ENCODE data around the gene SERPINB4.

Gene SERPINB4

DNA sequence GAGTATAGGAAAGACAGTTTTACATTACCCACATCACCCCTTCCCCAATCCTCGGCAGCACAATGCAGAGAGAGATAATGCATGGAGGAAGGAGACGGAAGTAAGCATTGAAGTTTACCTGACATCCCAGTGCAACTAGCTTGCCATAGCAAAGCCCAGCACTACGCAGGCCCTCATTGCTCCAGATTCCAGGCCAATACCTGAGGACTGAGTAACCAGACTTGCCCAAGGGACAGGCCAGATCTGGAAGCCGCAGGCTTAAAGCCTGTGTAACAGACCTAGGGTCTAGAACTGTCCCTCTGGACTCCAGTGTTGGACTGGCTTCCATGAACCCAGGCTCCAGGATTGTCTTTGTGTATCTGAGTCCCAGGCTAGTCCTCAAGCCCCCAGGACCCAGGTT is 17.6 kb downstream of the SERPINB4 start:
- no peak for DNase-seq (ENCODE audit: low spot score)

DNA sequence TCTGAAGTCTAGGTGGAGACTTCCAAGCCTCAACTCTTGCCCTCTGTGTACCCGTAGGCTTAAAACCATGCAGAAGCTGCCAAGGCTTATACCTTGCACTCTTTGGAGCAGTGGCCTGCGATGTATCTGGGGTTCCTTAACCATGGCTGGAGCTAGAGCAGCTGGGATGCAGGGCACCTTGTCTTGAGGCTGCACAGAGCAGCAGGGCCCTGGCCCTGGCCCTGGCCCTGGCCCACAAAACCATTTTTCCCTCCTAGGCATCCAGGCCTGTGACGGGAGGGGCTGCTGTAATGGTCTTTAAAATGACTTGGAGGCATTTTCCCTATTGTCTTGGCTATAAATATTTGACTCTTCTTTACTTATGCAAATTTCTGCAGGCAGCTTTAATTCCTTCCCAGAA is 19.2 kb downstream of the SERPINB4 start:
- DNase-seq (ENCODE audit: low spot score): no peak

DNA sequence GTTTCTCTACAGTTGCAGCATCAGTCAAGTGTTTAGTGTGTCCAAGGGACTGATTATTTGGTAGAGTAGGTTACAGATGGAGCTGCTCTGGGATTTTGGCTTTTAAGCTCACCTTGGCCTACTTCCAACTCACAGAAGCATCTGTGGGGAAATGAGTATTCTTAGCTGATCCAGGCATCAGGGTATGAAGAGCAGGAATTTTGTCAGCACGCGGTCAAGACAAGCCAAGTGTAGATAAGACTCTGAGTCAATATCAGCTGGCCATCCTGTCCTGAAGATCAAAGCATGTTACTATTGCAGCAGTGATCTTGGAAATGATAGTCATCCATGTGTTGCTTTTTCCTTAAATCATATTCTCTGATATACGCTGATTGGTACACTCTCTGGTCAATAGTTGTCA is 24.4 kb downstream of the SERPINB4 start:
- no peak for DNase-seq (ENCODE audit: low spot score)

DNA sequence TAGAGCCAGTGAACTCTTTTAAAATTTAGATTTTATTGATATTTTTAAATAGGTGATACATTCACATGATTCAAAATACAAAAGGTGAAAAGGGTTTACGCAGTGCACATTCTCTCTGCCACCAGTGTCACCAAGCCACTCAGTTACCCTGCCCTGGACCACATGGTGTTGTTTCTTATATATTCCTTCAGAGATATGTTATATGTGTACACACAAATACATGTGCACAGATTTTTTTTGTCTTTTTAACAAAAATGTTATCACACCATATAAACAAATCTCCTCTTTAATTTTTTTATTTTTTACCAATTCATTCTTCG is 26.2 kb downstream of the SERPINB4 start:
- no peak for DNase-seq (ENCODE audit: low spot score)

DNA sequence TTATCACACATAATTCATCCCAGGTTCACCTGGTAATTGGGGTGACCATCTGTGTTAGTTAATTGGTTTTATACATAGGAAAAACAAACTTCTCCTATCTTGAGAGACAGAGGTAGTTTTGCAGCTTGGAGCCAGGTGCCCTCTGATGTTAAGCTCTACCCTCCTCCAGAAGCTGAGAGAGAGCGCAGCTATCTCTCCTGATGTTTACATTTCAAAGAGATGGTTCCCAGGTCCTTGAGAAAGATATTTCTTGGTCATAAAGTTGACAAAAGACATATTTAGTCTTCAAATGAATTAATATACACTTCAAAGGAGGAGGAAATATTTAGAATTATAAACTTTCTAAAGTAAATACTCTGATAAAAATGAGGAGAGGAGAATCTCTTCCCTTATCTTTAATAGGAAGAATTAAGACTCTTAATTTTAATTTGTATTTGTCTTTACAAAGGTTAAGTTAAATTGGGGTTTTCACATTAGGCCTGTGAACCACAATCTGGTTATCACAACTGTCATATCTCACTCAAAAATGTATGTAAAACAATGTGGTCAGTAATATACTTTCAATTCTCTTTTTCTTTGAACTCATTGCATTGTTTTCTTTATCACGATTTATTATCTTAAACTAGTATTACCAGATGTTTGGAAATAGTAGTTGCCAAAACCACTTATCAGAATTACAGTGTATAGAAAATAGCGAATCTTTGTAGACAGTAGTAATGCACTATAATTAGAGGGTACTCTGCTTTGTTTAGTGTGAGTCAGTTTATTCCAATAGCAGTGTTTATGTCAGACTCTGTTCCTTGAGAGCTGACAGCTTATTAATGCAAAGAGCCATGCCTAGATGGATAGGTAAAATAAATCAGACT is 26.8 kb downstream of the SERPINB4 start:
- no peak for DNase-seq (ENCODE audit: low spot score)

DNA sequence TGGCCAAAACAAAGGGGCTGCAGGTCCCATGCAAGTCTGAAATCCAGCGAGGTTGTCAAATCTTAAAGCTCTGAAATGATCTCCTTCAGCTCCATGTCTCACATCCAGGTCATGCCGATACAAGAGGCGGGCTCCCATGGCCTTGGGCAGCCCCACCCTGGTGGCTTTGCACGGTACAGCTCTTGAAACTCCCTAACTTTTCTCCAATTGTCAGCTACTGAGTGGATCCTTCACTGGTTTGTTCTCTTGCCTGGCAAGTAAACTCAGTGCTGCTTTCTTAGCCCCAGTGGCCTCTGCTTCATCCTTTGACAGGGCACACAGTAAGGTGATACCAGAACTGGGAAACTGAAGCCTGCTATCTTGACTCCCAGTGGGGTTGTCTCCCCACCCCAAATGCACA is 30.6 kb downstream of the SERPINB4 start:
- DNase-seq (ENCODE audit: low spot score): no peak

DNA sequence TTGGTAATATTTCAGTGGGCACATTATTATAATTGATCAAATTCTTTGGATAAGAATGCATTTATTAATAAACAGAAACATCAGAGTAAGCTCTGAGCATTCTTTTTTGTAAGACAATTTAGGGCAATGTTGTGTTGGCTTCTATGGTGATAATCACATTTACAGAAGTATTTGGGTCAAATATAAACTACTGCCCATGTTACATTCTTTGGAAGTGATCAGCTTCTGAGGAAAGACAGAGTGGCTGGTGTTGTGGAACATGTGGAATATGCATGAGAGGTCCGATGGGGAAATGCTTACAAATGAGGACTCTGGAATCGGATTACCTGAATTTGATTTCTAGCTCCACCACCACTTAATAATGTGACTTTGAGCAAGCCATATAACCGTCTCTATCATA is 37.5 kb downstream of the SERPINB4 start:
- no peak for DNase-seq (ENCODE audit: low spot score)

DNA sequence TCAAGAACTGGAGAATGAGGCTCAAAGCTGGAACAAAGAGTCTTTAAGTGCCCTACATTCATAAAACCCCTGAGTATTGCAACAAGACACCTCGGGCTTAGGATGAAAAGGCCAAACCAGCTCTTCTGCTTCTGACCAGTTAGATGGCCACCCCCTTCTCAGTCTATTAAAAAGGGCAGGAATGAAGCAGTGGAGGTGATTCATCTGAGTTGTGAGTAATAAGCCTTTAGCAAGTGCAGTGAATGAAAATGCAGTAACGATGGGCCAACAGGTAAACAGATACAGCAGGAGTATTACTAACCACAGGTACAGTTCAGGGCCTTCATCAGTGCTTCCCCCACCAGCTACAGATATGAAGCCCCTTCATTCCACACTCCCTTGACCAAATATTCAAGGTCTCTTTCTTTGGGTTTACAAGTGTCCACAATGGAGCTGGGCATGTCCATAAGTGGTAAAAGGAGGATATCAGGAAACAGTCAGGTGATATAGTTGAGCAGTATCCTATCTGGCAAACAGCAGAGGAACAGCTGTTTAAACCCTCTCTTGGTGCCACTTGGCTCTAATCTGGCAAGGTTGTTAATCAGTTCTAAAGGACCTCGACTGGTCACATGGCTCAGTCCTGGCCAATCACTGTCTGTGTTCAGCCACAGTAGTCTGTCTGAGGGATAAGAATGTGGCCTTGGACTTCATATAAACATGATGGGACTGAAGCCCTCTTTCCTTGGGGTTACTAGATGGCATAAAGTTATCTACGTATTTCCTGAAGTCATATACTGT is 39.1 kb downstream of the SERPINB4 start:
- DNase-seq (ENCODE audit: low spot score): no peak

DNA sequence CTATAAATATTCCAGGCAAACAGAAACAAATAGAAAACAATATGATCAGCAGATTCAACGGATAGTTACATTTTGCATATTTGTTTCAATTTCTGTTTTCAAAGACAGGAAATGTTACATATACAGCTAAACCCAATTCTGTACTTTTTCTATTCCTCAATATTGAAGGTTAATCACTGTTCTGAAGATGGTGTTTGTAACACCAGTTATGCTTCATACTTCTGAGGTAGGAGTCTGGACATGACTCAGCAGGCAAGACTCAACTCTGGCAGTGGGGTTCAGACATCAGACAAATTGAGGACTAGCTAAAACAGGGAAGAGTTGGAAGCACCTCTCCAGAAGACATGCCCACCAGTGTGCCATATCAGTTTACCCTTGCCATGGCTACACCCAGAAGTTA is 40.3 kb downstream of the SERPINB4 start:
- no peak for DNase-seq (ENCODE audit: low spot score)

DNA sequence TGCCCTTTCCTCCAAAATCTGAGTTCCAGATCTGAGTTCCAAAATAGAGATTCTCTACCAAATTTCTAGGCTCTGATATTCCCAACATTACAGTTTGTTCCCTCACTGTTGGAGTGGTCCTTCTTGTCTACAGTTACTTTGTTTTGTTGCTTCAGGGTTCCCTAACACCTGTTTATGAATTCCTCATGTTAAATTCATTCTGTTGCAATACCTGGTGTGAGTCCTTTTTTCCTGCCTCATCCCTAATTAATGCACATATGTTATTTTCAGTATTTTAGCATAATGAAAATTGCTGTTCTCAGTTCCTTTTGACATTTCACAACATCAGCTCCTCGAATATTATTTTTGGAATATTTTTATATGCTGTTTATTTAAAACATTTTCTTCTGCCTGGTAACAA is 40.7 kb downstream of the SERPINB4 start:
- DNase-seq (ENCODE audit: low spot score): no peak

DNA sequence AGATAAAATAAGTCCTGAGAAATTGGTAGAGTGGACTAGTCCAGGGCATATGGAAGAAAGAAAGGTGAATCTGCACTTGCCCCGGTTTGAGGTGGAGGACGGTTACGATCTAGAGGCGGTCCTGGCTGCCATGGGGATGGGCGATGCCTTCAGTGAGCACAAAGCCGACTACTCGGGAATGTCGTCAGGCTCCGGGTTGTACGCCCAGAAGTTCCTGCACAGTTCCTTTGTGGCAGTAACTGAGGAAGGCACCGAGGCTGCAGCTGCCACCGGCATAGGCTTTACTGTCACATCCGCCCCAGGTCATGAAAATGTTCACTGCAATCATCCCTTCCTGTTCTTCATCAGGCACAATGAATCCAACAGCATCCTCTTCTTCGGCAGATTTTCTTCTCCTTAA is 47.1 kb downstream of the SERPINB4 start:
- no peak for DNase-seq (ENCODE audit: low spot score)

DNA sequence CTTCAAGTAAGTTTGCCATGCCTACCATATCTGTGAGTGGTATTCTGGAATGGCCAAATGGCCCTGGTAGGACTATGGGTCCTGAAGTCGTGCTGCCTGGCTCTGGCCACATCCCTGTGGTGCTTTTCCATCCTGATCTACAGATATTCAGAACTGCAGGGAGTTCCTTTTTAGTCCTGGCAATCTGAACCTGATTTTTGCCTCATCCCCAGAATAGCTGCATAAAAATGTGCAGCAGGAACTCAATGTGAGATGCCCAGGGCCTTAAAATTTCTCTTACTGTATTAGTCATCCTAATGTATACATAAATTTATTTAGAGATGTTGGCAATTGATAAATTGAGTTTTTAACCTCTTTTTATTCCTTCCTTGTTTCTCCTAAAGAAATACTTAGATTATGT is 51.6 kb downstream of the SERPINB4 start:
- DNase-seq (ENCODE audit: low spot score): no peak

DNA sequence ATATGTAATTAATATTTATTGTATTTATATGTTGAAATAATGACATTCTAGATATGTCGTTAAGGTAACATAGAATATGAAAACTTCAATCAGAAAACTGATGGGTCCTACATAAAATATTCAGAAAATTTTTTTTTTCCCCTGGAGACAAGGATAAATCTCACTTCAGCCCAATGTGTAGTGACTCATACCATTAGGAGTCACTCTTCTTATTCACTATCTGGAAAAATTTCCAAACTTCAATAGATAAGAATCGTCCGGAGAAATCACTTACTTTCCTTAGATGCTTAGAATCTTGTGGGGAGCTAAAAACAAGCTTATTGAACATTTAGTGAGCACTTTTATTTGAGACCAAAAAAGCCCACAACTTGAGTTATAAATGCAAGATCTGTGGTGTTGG is 52.3 kb downstream of the SERPINB4 start:
- DNase-seq (ENCODE audit: low spot score): no peak

DNA sequence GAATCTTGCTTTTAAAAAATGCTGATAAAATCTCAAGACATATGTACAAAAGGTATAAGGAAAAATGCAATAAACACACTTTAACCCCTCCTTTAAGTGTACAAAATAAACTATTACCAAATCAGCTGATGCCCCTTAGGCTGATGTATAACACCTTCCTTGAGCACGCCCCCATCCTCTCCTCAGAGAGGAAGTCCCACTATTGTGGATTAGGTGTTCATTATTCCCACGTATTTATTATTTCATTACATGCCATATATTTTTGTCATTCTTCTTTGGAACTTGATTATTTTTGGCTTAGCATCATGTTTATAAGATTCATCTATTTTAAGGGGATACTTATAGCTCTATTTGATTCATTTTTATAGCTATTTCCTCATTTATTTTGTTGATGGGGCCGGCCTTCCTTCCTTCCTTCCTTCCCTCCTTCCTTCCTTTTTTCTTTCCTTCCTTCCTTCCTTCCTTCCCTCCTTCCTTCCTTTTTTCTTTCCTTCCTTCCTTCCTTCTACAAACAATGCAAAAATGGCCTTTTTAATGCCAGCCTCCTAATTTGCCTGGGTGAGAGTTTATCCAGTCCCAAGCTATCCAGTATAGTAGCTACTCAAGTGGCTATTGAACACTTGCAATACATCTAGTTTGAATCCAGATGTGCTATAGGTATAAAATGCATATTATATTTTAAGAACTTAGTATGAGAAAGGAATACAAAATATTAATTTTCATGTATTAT is 52.9 kb downstream of the SERPINB4 start:
- DNase-seq (ENCODE audit: low spot score): no peak

DNA sequence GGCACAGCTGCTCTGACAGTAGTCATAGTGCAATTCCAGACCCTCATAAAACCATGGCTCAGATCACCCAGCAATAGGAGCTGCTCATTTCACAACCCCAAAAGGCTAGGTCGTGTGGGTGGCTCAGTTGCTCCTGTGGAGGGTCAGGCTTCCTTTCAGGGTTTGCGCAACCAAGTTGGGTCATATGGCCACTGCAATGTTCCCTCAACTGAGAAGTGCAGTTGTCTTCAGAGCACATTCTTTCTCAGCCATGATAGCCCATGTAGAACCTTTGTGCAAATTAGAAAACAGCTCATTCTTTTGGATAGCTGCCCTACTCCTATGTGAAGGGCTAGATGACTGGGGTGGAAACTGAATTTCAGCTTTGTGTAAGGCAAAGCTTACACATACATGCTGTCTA is 53.7 kb downstream of the SERPINB4 start:
- no peak for DNase-seq (ENCODE audit: low spot score)

DNA sequence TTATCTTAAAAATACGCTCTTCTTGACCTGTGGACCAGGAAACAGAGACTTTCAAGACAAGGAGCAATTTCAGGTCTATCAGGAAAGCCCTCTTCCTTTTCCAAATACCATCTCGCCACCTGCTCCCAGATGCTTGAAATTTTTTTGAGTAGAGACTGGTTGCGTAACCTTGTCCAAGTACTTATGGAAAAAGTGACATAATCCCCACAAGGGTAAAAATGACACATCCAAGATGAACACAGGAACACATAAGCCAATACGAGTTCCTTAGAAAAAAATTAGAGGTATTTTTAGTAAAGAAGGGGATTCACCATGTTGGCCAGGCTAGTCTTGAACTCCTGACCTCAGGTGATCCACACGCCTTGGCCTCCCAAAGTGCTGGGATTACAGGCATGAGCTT is 55.1 kb downstream of the SERPINB4 start:
- DNase-seq (ENCODE audit: low spot score): no peak

Data from COLO829 (cell line).